Measurements from ENCODE around the gene FAM168B. TPM values are rescaled to one million over a fixed set of nuclear protein-coding genes. Genes with fewer than 3 reads are reported as not detected.

FAM168B gene
- total and polyA plus RNA-seq, 10 of the 15 experiments (the other 5 are each of a cell fraction or from before 2014, with no cell fraction given) = 3.5 to 77.3 (median 45.9) TPM

DNA sequence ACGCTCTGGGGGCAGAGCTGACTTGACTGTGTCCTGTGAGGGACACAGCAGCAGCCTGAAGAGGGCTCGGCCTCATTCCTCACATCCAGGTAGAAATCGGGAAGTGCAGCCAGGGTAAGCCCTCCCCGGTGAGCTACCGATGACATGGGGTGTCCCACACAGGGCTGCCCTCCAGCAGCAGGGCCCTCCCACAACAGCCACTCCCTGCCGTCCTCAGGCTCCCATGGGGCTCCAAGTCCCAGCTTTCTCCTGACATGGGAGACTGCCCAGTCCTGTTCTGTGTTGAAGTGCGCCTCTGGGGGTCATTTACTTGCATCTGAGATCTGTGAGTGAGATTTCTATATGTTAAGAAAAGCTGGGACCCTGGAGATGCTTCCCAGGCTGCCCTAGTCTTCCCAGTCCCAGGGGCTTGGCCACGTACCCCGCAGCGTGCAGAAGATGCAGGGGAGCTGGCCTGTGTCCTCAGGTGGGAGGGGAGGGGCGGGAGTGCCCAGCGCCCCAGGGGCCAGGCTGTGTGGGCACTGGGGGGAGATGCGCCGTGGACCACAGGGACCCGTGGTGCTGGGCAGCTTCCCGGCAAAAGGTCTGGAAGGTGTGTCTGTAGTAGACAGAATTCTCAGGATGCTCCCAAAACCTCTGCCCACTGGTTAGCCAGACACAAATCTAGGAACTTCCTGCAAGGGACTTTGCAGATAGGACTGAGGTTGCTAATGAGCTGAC lies 87.9 kb downstream of the FAM168B start:
- Histone ChIP-seq H3K9me3 (replicated peaks; ENCODE audit: control insufficient read depth, insufficient read depth, low read length) (no peaks in the 10 kb centered on the region), H3K27ac (ENCODE audit: control insufficient read depth, insufficient read depth) (no peak overlapping the region), H4K20me1 (ENCODE audit: control insufficient read depth, insufficient read depth) (no peaks in the 10 kb centered on the region), H3K4me2 (ENCODE audit: control insufficient read depth, insufficient read depth) (no peak overlapping the region), H3K4me3 (no peak overlapping the region), H3K79me2 (ENCODE audit: control insufficient read depth, insufficient read depth, low read length) (no peaks in the 10 kb centered on the region), H3K36me3 (ENCODE audit: control insufficient read depth in 2 of 2, insufficient read depth in 2 of 2, low read length in 1 of 2) (no peaks in the 10 kb centered on the region), H2AFZ (ENCODE audit: control insufficient read depth, low read depth, low read length) (no peak overlapping the region), H3K27me3 (replicated peaks in 1 of 2; ENCODE audit: control insufficient read depth in 2 of 2, insufficient read depth in 2 of 2, low read length in 1 of 2) (peaks cover 0 to 2% of the 10 kb centered on the region in 2 experiments; a peak in 1 of 4 replicates), H3K9ac (ENCODE audit: control insufficient read depth, insufficient read depth, low read length) (no peak overlapping the region), H3K4me1 (ENCODE audit: control insufficient read depth, insufficient read depth, low read length) (no peaks in the 10 kb centered on the region)
- BruUV-seq (replicated peaks) = no TSS peak
- no peak for DNase-seq (ENCODE audit: low read depth, low spot score)
- in situ Hi-C loops (cut with MboI) (no loop called here), intact Hi-C loops (cut with micrococcal nuclease; ENCODE audit: unreplicated experiment) (no loop called here)
- ChIA-PET RAD21 (ENCODE audit: unreplicated experiment) (no interaction called here), SMC1A (ENCODE audit: uncharacterized antibody, unreplicated experiment) (no interaction called here), POLR2A (no interaction called here), CTCF (no interaction called here)
- FAIRE-seq = no peak
- 36% methylated on average over 11 of the region's 16 CpGs for WGBS (ENCODE audit: insufficient coverage, insufficient replicate concordance, low lambda C conversion rate, missing lambda C conversion rate)
- TF ChIP-seq SIX5 (IDR thresholded peaks at IDR 0.05; ENCODE audit: low read depth, low read length, severe bottlenecking) = no peak
- no peak for ATAC-seq

DNA sequence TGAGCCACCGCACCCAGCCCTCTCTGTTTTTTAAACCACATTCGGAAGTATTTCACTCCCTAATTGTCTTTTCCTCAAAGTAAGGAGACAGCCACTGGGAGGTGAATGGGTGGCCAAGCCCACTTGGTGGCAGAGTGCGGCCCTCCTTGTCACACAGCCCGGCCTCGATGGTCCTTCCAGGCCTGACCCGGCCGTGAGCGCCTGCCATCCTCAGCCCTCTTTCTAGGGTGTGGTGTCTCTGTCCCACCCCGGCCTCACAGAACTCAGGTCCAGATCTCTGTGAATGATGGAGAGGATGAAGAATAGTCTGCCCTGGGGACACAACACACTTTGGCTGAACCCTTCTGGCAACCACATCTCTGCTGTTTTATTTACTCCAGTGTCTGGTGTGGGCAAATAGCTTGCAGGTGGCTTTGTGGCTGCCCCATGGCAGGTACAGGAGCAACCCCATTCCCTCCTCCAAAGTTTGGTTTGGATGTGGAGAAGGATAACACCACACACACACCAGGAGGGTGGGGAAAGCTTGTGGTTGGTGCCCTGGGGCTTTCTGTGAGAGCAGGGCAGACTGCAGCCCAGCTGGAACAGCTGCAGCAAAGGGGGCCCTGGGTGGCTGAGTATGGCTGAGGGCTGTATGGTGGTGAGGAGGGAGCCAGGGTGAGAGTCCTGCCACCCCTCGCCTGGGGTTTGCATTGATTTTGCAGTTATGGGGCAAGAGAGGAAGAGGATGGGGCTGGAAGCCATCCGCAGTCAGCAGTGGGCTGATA lies 88.6 kb downstream of the FAM168B start:
- DNase-seq (ENCODE audit: low read depth, low spot score) (no peak), FAIRE-seq (no peak), ATAC-seq (no peak)
- TF ChIP-seq FOS (IDR thresholded peaks at IDR 0.05; ENCODE audit: borderline replicate concordance, extremely low read depth, insufficient read length) = no peak
- no peak for TF ChIP-seq PAX5 (IDR thresholded peaks at IDR 0.05; ENCODE audit: borderline replicate concordance, low read depth, low read length)
- no peak for TF ChIP-seq EZH2 (IDR thresholded peaks at IDR 0.05; ENCODE audit: borderline replicate concordance, control insufficient read depth, low read depth, low read length)
- no peak overlapping the region for H3K4me3 ChIP-seq
- no peaks in the 10 kb centered on the region for H3K79me2 ChIP-seq (ENCODE audit: control insufficient read depth, insufficient read depth, low read length)
- H3K9me3 ChIP-seq (replicated peaks; ENCODE audit: control insufficient read depth, insufficient read depth, low read length) = no peaks in the 10 kb centered on the region
- RAD21 ChIA-PET (ENCODE audit: unreplicated experiment) = no interaction called here
- H3K36me3 ChIP-seq (ENCODE audit: control insufficient read depth in 2 of 2, insufficient read depth in 2 of 2, low read length in 1 of 2) = no peaks in the 10 kb centered on the region
- CTCF ChIA-PET = no interaction called here
- in situ Hi-C loops (cut with MboI) (no loop called here), intact Hi-C loops (cut with micrococcal nuclease; ENCODE audit: unreplicated experiment) (no loop called here)
- BruUV-seq (replicated peaks) = no TSS peak
- H3K27me3 ChIP-seq (replicated peaks in 1 of 2; ENCODE audit: control insufficient read depth in 2 of 2, insufficient read depth in 2 of 2, low read length in 1 of 2) = peaks cover 0 to 2% of the 10 kb centered on the region in 2 experiments; a peak in 1 of 4 replicates
- no peak overlapping the region for H3K9ac ChIP-seq (ENCODE audit: control insufficient read depth, insufficient read depth, low read length)
- H3K27ac ChIP-seq (ENCODE audit: control insufficient read depth, insufficient read depth) = no peak overlapping the region
- no peaks in the 10 kb centered on the region for H4K20me1 ChIP-seq (ENCODE audit: control insufficient read depth, insufficient read depth)
- H3K4me2 ChIP-seq (ENCODE audit: control insufficient read depth, insufficient read depth) = no peak overlapping the region
- SMC1A ChIA-PET (ENCODE audit: uncharacterized antibody, unreplicated experiment) = no interaction called here
- H3K4me1 ChIP-seq (ENCODE audit: control insufficient read depth, insufficient read depth, low read length) = no peaks in the 10 kb centered on the region
- POLR2A ChIA-PET = no interaction called here
- 59% methylated on average over 11 of the region's 11 CpGs for WGBS (ENCODE audit: insufficient coverage, insufficient replicate concordance, low lambda C conversion rate, missing lambda C conversion rate)
- H2AFZ ChIP-seq (ENCODE audit: control insufficient read depth, low read depth, low read length) = no peak overlapping the region
